ENCODE results near the gene BAIAP2L2. TPM values are rescaled to one million over a fixed set of nuclear protein-coding genes. Genes with fewer than 3 reads are reported as not detected.

Gene BAIAP2L2
- total and polyA plus RNA-seq, 2 donors (not counting 1 experiment from before 2014, with no cell fraction given): 0.16 to 0.83 TPM

DNA sequence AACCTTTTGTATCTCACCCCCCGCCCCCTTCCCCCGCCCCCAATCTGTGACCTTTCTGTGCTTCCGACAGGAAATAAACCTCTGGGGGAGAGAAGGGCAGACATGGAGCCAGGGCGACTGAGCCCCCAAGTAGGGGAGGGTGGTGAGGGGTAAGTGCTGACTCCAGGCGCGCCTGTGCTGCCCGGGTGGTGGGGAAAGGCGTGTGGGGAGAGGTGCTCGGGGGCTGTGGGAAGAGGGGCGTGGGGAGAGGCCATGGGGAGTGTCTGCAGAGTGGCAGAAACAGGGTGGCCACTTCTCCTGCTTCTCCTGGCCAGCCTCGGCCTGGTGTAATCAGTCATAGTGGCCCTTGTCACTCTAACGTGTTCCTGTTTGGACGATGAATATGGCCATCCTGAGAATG, 34.5 kb downstream of the BAIAP2L2 start:
- H3K9me3 ChIP-seq (ENCODE audit: control insufficient read depth, insufficient read depth, low read depth, low read length): no peaks in the 10 kb centered on the region
- H3K4me3 ChIP-seq (replicated peaks in 1 of 4; ENCODE audit: control extremely low read depth in 1 of 4, insufficient read depth in 1 of 4, low read depth in 3 of 4, low read length in 4 of 4): no peak overlapping the region
- H3K79me2 ChIP-seq (ENCODE audit: control insufficient read depth, insufficient read depth, low read length): no peaks in the 10 kb centered on the region
- H3K36me3 ChIP-seq (ENCODE audit: control insufficient read depth, insufficient read depth, low read length): peaks cover 2% of the 10 kb centered on the region
- DNase-seq (ENCODE audit: low read depth in 2 of 2): no peak
- H3K4me1 ChIP-seq (ENCODE audit: control insufficient read depth, extremely low read depth, insufficient read depth, low read length): no peaks in the 10 kb centered on the region
- peaks cover 6% of the 10 kb centered on the region for H3K27me3 ChIP-seq (ENCODE audit: control insufficient read depth, insufficient read depth, low read length)
- H4K20me1 ChIP-seq (ENCODE audit: control insufficient read depth, extremely low read depth, insufficient read depth, low read length): no peaks in the 10 kb centered on the region
- H3K27ac ChIP-seq (ENCODE audit: insufficient read depth, low read length): no peak overlapping the region
- H3K4me2 ChIP-seq (ENCODE audit: extremely low read depth, insufficient read depth, low read length): no peak overlapping the region
- TF ChIP-seq EZH2 (IDR thresholded peaks at IDR 0.05; ENCODE audit: low read length, missing control alignments): no peak
- TF ChIP-seq, protein P1, sequence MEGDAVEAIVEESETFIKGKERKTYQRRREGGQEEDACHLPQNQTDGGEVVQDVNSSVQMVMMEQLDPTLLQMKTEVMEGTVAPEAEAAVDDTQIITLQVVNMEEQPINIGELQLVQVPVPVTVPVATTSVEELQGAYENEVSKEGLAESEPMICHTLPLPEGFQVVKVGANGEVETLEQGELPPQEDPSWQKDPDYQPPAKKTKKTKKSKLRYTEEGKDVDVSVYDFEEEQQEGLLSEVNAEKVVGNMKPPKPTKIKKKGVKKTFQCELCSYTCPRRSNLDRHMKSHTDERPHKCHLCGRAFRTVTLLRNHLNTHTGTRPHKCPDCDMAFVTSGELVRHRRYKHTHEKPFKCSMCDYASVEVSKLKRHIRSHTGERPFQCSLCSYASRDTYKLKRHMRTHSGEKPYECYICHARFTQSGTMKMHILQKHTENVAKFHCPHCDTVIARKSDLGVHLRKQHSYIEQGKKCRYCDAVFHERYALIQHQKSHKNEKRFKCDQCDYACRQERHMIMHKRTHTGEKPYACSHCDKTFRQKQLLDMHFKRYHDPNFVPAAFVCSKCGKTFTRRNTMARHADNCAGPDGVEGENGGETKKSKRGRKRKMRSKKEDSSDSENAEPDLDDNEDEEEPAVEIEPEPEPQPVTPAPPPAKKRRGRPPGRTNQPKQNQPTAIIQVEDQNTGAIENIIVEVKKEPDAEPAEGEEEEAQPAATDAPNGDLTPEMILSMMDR (conservative IDR thresholded peaks at IDR 0.05 in 1 of 2, IDR thresholded peaks at IDR 0.05 in 1 of 2; ENCODE audit: low read depth in 1 of 2, low read length in 2 of 2): no peak
- no peak overlapping the region for H2AFZ ChIP-seq (ENCODE audit: low read length)
- no peak overlapping the region for H3K9ac ChIP-seq (ENCODE audit: insufficient read depth, low read length)

DNA sequence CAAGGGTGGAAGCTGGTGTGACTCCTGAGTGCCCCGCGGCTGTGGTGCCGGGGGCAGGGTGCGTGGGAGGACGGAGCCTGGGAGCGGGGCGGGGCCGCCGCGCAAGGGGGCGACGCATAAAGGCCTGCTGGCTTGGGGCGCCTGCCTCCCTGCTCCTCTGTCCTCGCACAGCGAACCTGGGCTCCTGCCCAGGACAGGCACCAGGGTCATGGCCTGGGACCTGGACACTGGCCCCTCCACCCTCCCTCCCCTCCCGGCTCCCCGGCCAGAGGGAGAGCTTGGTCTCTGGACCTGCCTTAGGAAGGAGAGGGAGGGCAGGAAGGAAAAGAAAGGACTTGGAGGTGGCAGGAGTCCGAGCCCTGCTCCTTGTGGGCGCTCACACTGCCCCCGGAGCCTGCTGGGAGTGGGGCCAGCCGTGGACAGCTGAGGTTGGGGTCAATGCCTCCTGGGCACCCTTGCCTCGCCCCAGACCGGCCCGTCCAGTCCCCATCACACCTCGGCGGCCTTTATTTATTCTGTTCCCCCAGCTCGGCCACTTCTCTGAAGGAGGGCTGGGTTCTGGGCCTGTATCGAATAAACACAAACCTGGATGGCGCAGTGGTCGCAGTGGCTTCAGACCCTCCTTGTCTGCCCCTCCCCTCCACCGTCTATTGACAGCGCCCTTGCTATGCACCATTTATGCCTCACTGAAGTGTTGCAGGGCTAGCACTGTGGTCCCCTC, 35.2 kb downstream of the BAIAP2L2 start:
- Histone ChIP-seq H3K27ac (ENCODE audit: insufficient read depth, low read length) (no peak overlapping the region), H2AFZ (ENCODE audit: low read length) (no peak overlapping the region), H3K4me1 (ENCODE audit: control insufficient read depth, extremely low read depth, insufficient read depth, low read length) (no peaks in the 10 kb centered on the region), H3K79me2 (ENCODE audit: control insufficient read depth, insufficient read depth, low read length) (no peaks in the 10 kb centered on the region), H3K36me3 (ENCODE audit: control insufficient read depth, insufficient read depth, low read length) (peaks cover 2% of the 10 kb centered on the region), H4K20me1 (ENCODE audit: control insufficient read depth, extremely low read depth, insufficient read depth, low read length) (no peaks in the 10 kb centered on the region), H3K9me3 (ENCODE audit: control insufficient read depth, insufficient read depth, low read depth, low read length) (no peaks in the 10 kb centered on the region), H3K9ac (ENCODE audit: insufficient read depth, low read length) (no peak overlapping the region), H3K27me3 (ENCODE audit: control insufficient read depth, insufficient read depth, low read length) (peaks cover 3% of the 10 kb centered on the region), H3K4me2 (ENCODE audit: extremely low read depth, insufficient read depth, low read length) (no peak overlapping the region), H3K4me3 (replicated peaks in 1 of 4; ENCODE audit: control extremely low read depth in 1 of 4, insufficient read depth in 1 of 4, low read depth in 3 of 4, low read length in 4 of 4) (no peak overlapping the region)
- DNase-seq (ENCODE audit: low read depth in 2 of 2): no peak
- no peak for TF ChIP-seq EZH2 (IDR thresholded peaks at IDR 0.05; ENCODE audit: low read length, missing control alignments)
- TF ChIP-seq, protein P1 (conservative IDR thresholded peaks at IDR 0.05 in 1 of 2, IDR thresholded peaks at IDR 0.05 in 1 of 2; ENCODE audit: low read depth in 1 of 2, low read length in 2 of 2): no peak

DNA sequence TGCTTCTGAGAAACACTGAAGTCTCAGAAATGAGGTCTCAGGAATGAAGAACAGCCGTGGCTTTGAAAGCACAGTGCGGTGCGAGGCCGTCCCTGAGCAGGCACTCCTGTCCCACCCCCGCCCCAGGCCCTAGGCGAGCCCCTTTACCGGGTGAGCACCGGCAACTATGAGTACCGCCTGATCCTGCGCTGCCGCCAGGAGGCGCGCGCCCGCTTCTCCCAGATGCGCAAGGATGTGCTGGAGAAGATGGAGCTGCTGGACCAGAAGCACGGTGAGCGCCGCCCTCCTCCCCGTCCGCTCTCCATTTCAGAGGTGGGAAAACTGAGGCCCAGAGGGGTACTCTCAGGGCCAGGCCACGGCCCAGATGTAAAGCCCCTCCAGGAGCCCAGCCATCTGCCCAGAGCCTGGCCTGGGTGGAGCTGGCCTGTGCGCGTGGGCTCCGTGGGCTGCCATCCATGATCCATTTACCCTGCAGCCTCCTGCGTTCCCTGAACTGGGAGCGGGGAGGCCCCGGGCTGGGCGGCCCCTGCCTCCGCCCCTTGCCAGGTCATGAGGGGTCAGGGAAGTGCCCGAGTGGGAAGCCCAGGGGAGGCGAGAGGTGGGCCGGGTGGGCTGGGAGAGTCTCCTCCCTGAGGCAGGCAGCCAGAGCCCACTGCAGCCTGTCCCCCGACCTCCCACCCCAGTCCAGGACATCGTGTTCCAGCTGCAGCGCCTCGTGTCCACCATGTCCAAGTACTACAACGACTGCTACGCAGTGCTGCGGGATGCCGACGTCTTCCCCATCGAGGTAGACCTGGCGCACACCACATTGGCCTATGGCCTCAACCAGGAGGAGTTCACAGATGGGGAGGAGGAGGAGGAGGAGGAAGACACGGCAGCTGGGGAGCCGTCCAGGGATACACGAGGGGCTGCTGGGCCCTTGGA, 36.0 kb downstream of the BAIAP2L2 start:
- Histone ChIP-seq H3K36me3 (ENCODE audit: control insufficient read depth, insufficient read depth, low read length) (peaks cover 2% of the 10 kb centered on the region), H4K20me1 (ENCODE audit: control insufficient read depth, extremely low read depth, insufficient read depth, low read length) (no peaks in the 10 kb centered on the region), H3K9me3 (ENCODE audit: control insufficient read depth, insufficient read depth, low read depth, low read length) (no peaks in the 10 kb centered on the region), H3K9ac (ENCODE audit: insufficient read depth, low read length) (no peak overlapping the region), H3K4me1 (ENCODE audit: control insufficient read depth, extremely low read depth, insufficient read depth, low read length) (peaks cover 2% of the 10 kb centered on the region), H3K4me2 (ENCODE audit: extremely low read depth, insufficient read depth, low read length) (no peak overlapping the region), H3K27me3 (ENCODE audit: control insufficient read depth, insufficient read depth, low read length) (no peaks in the 10 kb centered on the region), H3K27ac (ENCODE audit: insufficient read depth, low read length) (no peak overlapping the region), H3K4me3 (replicated peaks in 1 of 4; ENCODE audit: control extremely low read depth in 1 of 4, insufficient read depth in 1 of 4, low read depth in 3 of 4, low read length in 4 of 4) (no peak overlapping the region), H3K79me2 (ENCODE audit: control insufficient read depth, insufficient read depth, low read length) (no peaks in the 10 kb centered on the region), H2AFZ (ENCODE audit: low read length) (no peak overlapping the region)
- TF ChIP-seq, protein P1 (conservative IDR thresholded peaks at IDR 0.05 in 1 of 2, IDR thresholded peaks at IDR 0.05 in 1 of 2; ENCODE audit: low read depth in 1 of 2, low read length in 2 of 2): peak; percentile 30 to 61
- no peak for TF ChIP-seq EZH2 (IDR thresholded peaks at IDR 0.05; ENCODE audit: low read length, missing control alignments)
- DNase-seq (ENCODE audit: low read depth in 2 of 2): peak; percentile 31 to 40

Data from fibroblast of lung (primary cell).